A673 (cell line): ENCODE results near the gene ARAP2. TPM values are rescaled to one million over a fixed set of nuclear protein-coding genes. Genes with fewer than 3 reads are reported as not detected.

Source experiments
- BruUV-seq: library from RNA; stranded (reverse); fragments of 400-500 nt; replicated peaks from 2 replicates; lab custom pipeline; 2021; lab: Mats Ljungman, UMichigan
- CTCF ChIA-PET: fragments of 300-600 bp; sonication (Branson Sonifier 250); formaldehyde crosslinking; loops from one replicate; lab custom pipeline; 2022; ENCODE audit warnings: antibody characterized with exemption; lab: Charles Lee
- POLR2A ChIA-PET: fragments of 300-600 bp; sonication (Branson Sonifier 250); formaldehyde crosslinking; loops from one replicate; lab custom pipeline; 2022; ENCODE audit warnings: antibody characterized with exemption; ENCODE audit not compliant: low non-redundant PET; lab: Charles Lee
- DNase-seq: peaks from one replicate; pipeline ENCODE4 v3.0.0-alpha.2; 2015; ENCODE audit warnings: low spot score
- H3K27ac ChIP-seq: fragments of 200-600 bp; sonication (generic); 2 replicates; pipeline ENCODE4 v1.5.1; 2016; ENCODE audit warnings: mixed run types, low read depth, mild to moderate bottlenecking, mixed read lengths, antibody characterized with exemption, low read length; ENCODE audit not compliant: poor library complexity, severe bottlenecking
- H3K27me3 ChIP-seq: fragments of 200-600 bp; sonication (generic); replicated peaks from 2 replicates; pipeline ENCODE4 v1.6.1; 2017; ENCODE audit warnings: mixed run types, low read depth, mild to moderate bottlenecking, mixed read lengths, antibody characterized with exemption, low read length; ENCODE audit not compliant: insufficient read depth, poor library complexity
- H3K36me3 ChIP-seq: fragments of 200-600 bp; sonication (generic); 2 replicates; pipeline ENCODE4 v1.6.1; 2016; ENCODE audit warnings: mixed run types, mild to moderate bottlenecking, mixed read lengths, antibody characterized with exemption, low read length; ENCODE audit not compliant: insufficient read depth, poor library complexity, severe bottlenecking
- H3K4me1 ChIP-seq: fragments of 200-600 bp; sonication (generic); 2 replicates; pipeline ENCODE4 v1.6.1; 2017; ENCODE audit warnings: mixed run types, mild to moderate bottlenecking, mixed read lengths, antibody characterized with exemption, low read length; ENCODE audit not compliant: insufficient read depth, poor library complexity, severe bottlenecking
- H3K4me3 ChIP-seq: fragments of 200-600 bp; sonication (generic); 2 replicates; pipeline ENCODE4 v1.5.1; 2016; ENCODE audit warnings: low read depth, mixed run types, mild to moderate bottlenecking, mixed read lengths, low read length; ENCODE audit not compliant: poor library complexity, severe bottlenecking
- H3K9me3 ChIP-seq: fragments of 200-600 bp; sonication (generic); 2 replicates; pipeline ENCODE4 v1.6.1; 2016; ENCODE audit warnings: mixed run types, low read depth, mild to moderate bottlenecking, mixed read lengths, antibody characterized with exemption, low read length; ENCODE audit not compliant: poor library complexity, severe bottlenecking
- CTCF ChIP-seq: fragments of 300-800, 200-600 bp; sonication (generic); conservative IDR thresholded peaks from 2 replicates; pipeline ENCODE4 v1.5.1; 2017; ENCODE audit warnings: low read depth, mild to moderate bottlenecking, antibody characterized with exemption, low read length, moderate library complexity, mixed read lengths
- EZH2 ChIP-seq: fragments of 200-600 bp; sonication (generic); IDR thresholded peaks from 2 replicates; pipeline ENCODE4 v1.6.1; 2017; ENCODE audit warnings: borderline replicate concordance, low read depth, mild to moderate bottlenecking, mixed read lengths, antibody characterized with exemption, low read length; ENCODE audit not compliant: poor library complexity, severe bottlenecking
- intact Hi-C: fragments of 100-400 bp; cut with micrococcal nuclease; formaldehyde crosslinking; loops from one replicate; pipeline ENCODE4 v1.10.0; 2022; ENCODE audit not compliant: unreplicated experiment
- total RNA-seq: library from RNA; stranded (reverse); gene quantifications from 2 replicates; pipeline ENCODE4 v1.2.3, GENCODE V29; 2021

The ARAP2 gene
- total RNA-seq, 1 experiment from 2014 or later = 0.06 TPM

GRCh38 chr4:36207367-36207766 lies 36.9 kb downstream of the ARAP2 start:
- DNase-seq = no peak
- Histone ChIP-seq H3K27me3 (no peaks in the 10 kb centered on the region), H3K36me3 (no peaks in the 10 kb centered on the region), H3K4me3 (no peak overlapping the region), H3K4me1 (no peaks in the 10 kb centered on the region), H3K9me3 (no peaks in the 10 kb centered on the region), H3K27ac (no peak overlapping the region)
- ChIA-PET CTCF (no interaction called here), POLR2A (no interaction called here)
- BruUV-seq = no TSS peak
- TF ChIP-seq CTCF (no peak), EZH2 (no peak)
- intact Hi-C loops = no loop called here

GRCh38 chr4:36206603-36207311 lies 37.6 kb downstream of the ARAP2 start:
- ChIA-PET POLR2A (no interaction called here), CTCF (no interaction called here)
- intact Hi-C loops = no loop called here
- TF ChIP-seq EZH2 (no peak), CTCF (no peak)
- H3K4me3 ChIP-seq = no peak overlapping the region
- no peak for DNase-seq
- no peak overlapping the region for H3K27ac ChIP-seq
- H3K4me1 ChIP-seq = no peaks in the 10 kb centered on the region
- no peaks in the 10 kb centered on the region for H3K36me3 ChIP-seq
- no peaks in the 10 kb centered on the region for H3K9me3 ChIP-seq
- no peaks in the 10 kb centered on the region for H3K27me3 ChIP-seq
- no TSS peak for BruUV-seq

- CTCF ChIA-PET = no interaction called here
- Histone ChIP-seq H3K9me3 (no peaks in the 10 kb centered on the region), H3K4me3 (no peak overlapping the region), H3K36me3 (no peaks in the 10 kb centered on the region), H3K27ac (no peak overlapping the region), H3K27me3 (no peaks in the 10 kb centered on the region), H3K4me1 (no peaks in the 10 kb centered on the region)
- intact Hi-C loops = no loop called here
- no peak for DNase-seq
- TF ChIP-seq CTCF (no peak), EZH2 (no peak)
- BruUV-seq = no TSS peak
- POLR2A ChIA-PET = no interaction called here
These were observed 38.3 kb downstream of the ARAP2 start for GRCh38 chr4:36206012-36206411.
